Hematopoietic multipotent progenitor cell treated with erythropoietin and hydrocortisone succinate and interleukin-3 and kit ligand, for 8 days (in vitro differentiated cells): ENCODE measurements around the gene INSC.
A peak's percentile ranks its signal among the peaks of the same experiment; 100 is the strongest.
"Not testable (repeated sequence)": the region's sequence is repeated elsewhere in the genome, so short reads cannot be mapped to it uniquely, and the experiment has no call there.

Experiments
- DNase-seq: peaks from one replicate; pipeline ENCODE4 v3.0.0-alpha.2; 2015

The INSC gene

DNA sequence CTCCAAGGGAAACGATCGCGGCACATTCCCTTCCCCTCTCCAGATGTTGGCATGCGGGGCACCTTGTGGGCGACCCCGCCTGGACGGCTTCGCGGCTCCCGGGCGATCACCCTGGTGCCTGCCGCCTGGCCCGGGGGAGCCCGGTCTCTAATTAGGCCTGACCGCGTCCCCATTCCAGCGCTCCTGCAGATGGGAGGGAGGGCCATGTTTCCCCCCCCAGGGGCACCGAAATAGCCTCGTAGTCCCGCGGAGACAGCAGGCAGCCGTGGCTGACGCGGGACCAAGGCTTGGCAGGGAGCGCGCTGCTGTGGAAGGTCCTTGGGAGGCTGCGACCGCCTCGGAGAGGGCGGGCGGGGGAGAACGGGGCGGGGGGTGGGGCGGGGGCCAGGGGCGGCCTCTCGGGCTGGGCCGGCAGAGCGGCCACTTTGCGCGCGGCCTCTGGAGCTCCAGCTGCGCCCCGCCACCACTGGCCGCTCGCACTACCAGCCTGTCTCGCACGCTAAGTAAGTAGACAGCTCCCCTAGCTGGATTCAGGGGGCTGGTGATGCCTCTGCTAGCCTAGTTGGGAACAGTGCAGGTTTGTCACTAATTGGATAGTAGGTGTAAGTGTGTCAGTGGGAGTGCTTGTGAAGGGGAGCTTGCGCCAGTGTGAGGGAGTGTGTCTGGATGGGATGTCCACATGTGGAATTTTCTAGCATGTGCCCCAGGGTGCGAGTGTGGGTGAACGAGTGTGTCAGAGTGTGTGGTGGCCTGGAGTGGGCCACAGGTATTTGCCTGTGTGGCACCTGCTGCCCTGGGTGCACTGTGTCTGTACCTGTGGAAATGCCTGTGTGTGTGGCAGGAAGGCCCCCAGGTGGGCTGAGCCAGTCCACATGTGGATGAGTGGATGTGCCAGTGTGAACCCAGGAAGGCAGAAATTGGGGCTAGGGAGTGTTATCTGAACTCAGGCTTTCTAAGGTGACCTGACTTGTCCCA lies at the start of gene INSC:
Gene INSC, plus strand, starts transcription at position 423 of the 975 bp plus-strand sequence. CDS start 34,252 bp downstream, outside the sequence.
- DNase-seq, result no peak

DNA sequence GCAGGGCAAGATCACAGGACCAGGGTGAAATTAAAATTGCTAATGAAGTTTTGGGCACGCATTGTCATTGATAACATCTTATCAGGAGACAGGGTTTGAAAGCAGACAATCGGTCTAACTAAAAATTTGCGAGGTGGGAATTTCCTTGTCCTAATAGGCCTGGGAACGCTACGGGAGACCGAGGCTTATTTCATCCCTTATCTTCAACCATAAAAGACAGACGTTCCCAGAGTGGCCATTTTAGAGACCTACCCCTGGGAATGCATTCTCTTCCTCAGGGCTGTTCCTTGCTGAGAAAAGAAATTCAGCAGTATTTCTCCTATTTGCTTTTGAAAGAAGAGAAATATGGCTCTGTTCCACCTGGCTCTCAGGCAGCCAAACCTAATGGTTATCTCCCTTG lies 45.0 kb upstream of the INSC start:
- DNase-seq, result not testable (repeated sequence)

GRCh38 chr11:15071556-15072255 lies 43.0 kb upstream of the INSC start:
- no peak for DNase-seq

- DNase-seq, result no peak
These were observed 42.1 kb upstream of the INSC start for GRCh38 chr11:15072551-15073143.

GRCh38 chr11:15073361-15074205 lies 41.1 kb upstream of the INSC start, which contains the start of gene CALCB:
CALCB (plus strand) TSS chr11:15073593; CDS start chr11:15074719, 1,126 bp downstream.
- no peak for DNase-seq

- peak; percentile 62 for DNase-seq
These were observed 40.2 kb upstream of the INSC start for GRCh38 chr11:15074206-15075161.

GRCh38 chr11:15075162-15075526 lies 39.6 kb upstream of the INSC start:
- no peak for DNase-seq

DNA sequence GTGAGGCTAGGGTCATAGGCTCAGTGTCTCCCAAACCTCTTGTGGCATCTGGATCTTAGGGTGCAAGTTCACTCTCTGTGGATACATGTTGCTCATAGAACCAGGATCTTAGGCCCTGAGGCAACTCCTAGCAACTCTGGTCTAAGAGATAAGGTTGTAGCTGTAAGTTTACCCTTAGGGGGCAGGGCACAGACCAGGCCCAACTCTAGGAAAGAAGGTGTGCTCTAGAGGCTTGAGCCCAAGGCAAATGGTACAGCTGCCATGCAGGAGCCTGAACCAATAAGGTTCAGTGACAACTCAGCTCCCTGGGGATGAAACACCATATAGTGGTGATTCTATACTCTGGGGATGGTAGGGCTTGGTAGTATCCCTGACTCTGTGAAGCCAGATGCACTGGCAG lies 23.5 kb upstream of the INSC start:
- DNase-seq, result no peak

DNA sequence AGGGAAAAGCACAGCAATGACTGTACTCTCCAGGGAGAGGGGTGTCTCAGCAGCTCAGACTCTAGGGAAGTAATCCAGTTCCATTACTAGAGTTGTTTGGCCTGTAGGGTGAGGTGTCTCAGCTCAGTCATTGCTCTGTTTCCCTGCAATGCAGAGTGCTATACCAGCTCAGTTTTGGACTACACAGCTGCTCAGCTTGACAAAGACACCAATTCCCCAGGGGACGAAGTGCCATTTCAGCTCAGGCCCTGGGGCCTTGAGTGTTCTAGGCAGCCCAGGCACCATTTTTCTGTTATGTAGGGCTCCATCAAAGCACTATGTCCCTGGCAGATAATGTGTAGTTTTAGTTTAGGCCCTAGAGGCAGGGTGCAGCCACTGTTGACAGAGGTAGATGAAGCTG lies 23.1 kb upstream of the INSC start:
- no peak for DNase-seq

DNA sequence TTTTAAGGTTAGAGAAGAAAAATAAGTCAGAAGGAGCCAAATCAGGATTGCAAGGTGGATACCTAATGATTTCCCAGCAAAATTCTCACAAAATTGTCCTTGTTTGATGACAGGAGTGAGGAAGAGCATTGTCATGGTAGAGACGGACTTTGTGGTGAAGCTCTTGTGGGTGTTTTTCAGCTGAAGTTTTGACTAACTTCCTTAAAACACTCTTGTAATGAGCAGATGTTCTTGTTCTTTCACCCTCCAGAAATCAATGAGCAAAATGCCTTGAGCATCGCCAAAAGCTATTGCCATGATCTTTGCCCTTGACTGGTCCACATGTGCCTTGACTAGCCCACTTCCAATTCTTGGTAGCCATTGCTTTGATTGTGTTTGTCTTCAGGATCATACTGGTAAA lies 21.3 kb upstream of the INSC start:
- no peak for DNase-seq

DNA sequence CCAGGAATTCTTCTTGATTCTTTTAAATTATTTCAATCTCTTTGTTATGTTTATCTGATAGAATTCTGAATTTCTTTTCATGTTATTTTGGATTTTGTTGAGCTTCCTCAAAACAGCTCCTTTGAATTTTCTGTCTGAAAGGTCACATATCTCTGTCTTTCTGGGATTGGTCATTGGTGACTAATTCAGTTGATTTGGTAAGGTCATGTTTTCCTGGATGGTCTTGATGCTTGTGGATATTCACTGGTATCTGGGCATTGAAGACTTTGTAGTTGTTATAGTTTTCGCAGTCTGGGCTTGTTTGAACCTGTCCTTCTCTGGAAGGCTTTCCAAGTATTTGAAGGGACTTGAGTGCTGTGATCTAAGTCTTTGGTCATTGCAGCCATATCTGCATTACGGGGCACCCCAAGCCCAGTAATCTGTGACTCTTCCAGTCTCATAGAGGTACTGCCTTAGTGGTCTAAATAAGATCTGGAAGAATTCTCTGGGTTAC lies 18.9 kb upstream of the INSC start:
- no peak for DNase-seq

DNA sequence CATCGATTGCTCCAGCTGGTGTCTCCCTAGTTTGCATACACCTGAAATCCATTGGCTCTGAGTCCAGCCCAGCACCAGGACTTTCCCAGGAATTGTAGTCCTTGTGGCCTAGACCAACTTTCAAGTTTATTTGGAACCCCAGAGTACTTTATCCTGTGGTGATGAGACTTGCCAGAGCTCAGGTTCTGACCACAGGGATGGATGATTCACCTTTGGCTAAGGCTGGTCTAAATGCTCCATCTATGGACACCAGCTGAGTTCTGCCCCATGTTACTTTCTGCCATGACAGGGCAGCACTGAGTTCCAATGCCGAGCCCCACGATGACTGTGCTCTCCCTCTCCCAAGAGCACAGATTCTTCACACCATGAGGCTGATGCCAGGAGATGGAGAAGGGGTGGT lies 17.3 kb upstream of the INSC start:
- no peak for DNase-seq

- DNase-seq, result no peak
These were observed 15.5 kb upstream of the INSC start for GRCh38 chr11:15099267-15099666.

DNA sequence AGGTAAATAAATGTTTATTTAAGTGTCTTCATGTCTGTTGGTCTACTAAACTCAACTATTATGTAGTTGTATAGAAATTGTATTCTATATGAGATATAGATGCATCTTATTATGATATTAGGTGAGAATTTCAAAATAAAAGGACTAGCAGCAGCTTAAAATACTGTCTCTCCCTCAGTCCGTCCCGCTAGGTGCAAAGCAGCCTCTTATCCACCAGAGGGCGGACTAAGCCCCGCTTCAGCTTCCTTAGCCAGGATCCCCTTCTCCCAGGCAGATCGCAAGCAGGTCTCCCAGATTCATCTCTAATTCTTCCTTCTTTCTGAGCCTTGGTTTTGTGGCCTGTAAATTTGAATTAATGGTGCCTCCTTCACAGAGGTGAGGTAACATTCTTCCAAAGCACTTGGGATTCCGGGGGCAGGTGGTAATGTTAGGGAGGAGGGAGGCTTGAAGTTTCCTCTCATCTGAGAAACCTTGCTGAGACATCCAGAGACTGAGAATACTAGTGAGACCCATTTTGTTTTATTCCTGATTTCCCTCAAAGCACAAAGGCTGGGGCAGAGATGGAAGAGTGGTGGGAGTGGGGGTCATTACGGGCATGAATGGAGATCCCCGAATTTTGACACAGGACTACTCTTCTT lies 13.5 kb upstream of the INSC start:
- DNase-seq, result peak; percentile 59

DNA sequence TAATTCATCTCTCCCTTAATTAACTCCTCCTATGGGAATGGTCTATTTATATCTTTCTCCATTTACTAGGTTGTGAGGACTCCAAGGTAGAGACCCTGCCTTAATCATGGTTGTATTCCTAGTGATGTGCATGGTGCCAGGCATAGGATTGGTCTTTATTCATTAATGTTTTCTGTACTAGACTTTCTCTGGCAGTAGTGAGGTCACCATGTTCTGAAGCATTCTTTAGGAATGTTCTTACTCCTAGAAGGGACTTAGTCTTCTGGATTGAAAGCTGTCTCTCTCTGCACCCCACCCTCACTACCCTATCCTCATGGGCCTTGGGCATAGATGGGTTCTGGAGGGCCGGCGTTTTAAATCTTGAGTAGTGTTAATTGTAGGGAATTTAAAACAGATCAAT lies 10.6 kb upstream of the INSC start:
- no peak for DNase-seq

DNA sequence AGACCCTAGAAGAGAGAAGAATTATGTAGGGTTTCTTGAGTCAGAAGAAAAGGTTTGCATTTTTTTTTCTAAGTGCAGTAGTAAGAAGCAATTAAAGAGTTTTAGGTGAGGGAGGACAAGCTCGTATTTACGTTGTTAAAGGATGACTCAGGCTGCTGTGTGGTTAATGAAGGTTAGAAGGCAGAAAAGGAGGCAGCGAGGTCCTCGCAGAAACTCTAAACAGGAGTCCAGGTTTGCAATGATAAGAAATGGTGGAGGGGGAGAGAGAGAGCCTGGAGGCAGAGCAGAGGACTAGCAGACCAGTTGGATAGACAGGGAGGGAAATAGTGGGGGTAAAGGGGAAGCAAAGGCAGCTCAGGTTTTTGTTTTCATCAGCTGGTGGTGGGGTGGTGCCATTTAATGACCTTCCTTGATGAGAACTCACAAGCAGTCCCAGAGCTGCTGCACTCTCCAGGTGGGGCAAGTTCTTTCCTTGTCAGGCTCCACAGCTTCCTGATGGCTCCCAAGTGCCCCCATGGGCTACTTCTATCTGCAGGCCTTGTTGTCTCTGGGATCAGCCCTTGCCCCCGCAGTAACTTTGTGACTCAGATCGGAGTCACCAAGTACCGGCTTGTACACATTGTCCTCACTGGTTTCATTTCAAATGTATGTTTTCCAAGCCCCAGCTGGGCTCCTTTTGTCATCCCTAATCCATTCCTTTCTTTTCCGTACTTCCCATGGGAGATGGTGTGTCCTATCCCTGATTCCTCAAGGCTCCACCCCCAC lies 8.3 kb upstream of the INSC start:
- DNase-seq, result no peak

DNA sequence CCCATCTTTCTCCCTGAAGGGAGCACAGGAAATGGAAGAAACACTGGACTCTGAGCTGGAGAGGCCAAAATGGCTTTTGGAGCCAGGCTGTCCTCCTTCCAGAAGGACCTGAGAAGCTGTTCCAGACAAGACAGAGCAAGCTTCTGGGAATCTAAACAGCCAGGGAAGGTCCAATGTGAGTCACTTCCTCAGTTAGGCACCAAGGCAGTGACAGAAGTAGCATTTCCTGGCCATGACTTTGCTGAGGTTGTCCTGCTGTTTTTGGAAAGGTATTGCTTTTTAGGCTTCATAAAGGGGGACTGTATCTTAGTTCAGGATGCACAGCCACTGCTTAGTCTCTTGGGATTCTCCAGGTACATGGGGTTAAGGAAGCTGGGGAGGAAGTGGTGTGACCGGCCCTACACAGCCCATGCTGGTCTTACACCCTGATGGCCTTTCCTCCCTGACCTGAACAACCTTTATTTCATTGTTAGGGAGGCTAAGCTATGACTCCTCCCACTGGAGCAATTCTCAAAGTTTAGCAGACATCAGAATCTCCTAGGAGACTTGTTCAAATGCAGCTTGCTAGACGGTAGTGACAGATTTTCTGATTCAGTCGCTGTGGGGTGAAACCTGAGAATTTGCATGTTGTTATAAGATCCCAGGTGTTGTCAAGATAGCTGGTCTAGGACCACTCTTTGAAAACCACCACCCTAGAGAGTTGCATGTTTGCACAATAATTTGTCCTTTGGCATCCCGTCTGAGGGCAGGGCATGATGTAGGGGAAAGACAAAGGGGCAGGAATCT lies 6.8 kb upstream of the INSC start:
- DNase-seq, result no peak

- DNase-seq, result no peak
These were observed 6.1 kb upstream of the INSC start for GRCh38 chr11:15108592-15109130.

GRCh38 chr11:15109602-15110001 lies 5.1 kb upstream of the INSC start:
- no peak for DNase-seq
